ENCODE data around the gene HOXB2. TPM values are rescaled to one million over a fixed set of nuclear protein-coding genes. Genes with fewer than 3 reads are reported as not detected.
A peak's percentile ranks its signal among the peaks of the same experiment; 100 is the strongest.

HOXB2 gene
- total and polyA plus RNA-seq, 2 of the 8 experiments (the other 6 are each of a cell fraction or from before 2014, with no cell fraction given) = not detected

DNA sequence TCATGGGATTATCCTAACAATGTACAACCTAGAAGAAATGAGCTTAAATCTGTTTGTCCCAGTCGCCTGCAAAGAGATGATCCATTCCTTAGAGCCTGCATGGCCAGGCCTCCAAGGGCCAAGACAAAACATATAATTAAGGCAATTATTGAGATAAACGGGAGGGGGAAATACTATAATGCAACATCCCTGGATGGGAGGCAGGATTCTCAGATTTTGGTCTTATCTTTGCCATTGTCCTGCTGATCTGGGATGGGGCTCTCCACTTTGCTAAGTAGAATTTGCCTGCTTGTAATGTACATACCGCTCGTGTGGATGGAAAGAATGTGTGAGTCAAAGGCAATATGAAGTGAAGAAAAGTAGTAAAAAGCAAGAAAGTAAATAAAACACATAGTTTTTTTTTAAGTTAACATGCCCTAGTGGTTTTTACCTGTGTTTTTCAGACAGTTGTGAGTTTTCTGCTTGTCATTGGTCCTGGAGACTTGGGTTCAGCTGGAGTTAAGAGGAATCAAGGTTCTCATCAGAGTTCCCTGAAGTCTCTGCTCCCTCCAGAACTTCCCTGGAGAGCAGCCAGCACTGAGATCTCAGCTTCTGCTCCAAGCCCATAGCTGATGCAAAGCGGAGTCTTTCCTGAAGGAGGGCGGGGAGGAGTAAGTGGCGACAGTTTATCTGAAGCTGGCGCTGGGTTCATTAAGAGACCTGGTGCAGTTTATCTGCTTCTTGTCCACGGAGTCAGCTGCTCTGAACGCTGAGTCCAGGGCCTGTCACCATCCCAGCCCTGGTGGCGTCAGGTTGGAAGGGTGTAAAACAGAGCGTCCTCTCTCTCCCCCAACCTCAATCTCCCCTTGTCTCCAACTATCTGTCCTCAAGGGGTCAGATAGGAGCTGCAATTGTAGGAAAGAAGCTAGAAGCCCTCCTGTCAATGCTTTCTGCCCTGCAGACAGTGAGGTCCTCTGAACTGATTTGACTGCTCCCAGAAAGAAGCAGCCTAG lies 44.2 kb downstream of the HOXB2 start:
- Histone ChIP-seq H3K23me2 (ENCODE audit: low read depth, low read length) (no peaks in the 10 kb centered on the region), H2BK20ac (ENCODE audit: low read length) (no peak overlapping the region), H3K79me2 (ENCODE audit: control insufficient read depth in 1 of 2, insufficient read depth in 2 of 2, low read length in 2 of 2) (no peaks in the 10 kb centered on the region), H2AK5ac (ENCODE audit: low read depth, low read length) (no peak overlapping the region), H2BK120ac (replicated peaks; ENCODE audit: low read depth, low read length) (no peak overlapping the region), H3K14ac (ENCODE audit: insufficient read length) (no peak overlapping the region), H3K27me3 (replicated peaks in 1 of 4; ENCODE audit: control insufficient read depth in 3 of 4, extremely low read depth in 1 of 4, insufficient read depth in 3 of 4, low read length in 3 of 4) (peaks cover 0 to 18% (median 13%) of the 10 kb centered on the region in 4 experiments; a peak in 5 of 7 replicates), H4K5ac (ENCODE audit: insufficient read length, low read depth, low read length) (no peak overlapping the region), H3K23ac (ENCODE audit: insufficient read length) (no peak overlapping the region), H2BK12ac (ENCODE audit: low read depth, low read length) (no peak overlapping the region), H3K4me3 (ENCODE audit: extremely low read depth in 1 of 4, insufficient read depth in 2 of 4, low read depth in 3 of 4, low read length in 4 of 4) (no peak overlapping the region), H2BK15ac (ENCODE audit: low read length) (no peak overlapping the region), H3K9ac (replicated peaks in 1 of 4; ENCODE audit: extremely low read depth in 1 of 4, low read depth in 3 of 4, low read length in 3 of 4) (no peak overlapping the region), H3K4me2 (ENCODE audit: insufficient read depth in 1 of 2, low read depth in 2 of 2, low read length in 2 of 2) (no peak overlapping the region), H4K91ac (replicated peaks; ENCODE audit: insufficient read length, low read length) (no peak overlapping the region), H3K18ac (ENCODE audit: extremely low read depth, low read length) (no peak overlapping the region), H3K79me1 (ENCODE audit: low read depth, low read length) (no peaks in the 10 kb centered on the region), H3K56ac (replicated peaks; ENCODE audit: insufficient read length, low read depth, low read length) (no peak overlapping the region), H2AFZ (ENCODE audit: low read length) (no peak overlapping the region), H3K4ac (replicated peaks; ENCODE audit: insufficient read length, low read depth, low read length) (no peak overlapping the region), H3K9me3 (ENCODE audit: insufficient read depth in 2 of 2, low read depth in 1 of 2, low read length in 1 of 2) (no peaks in the 10 kb centered on the region), H3K4me1 (replicated peaks in 1 of 4; ENCODE audit: control insufficient read depth in 3 of 4, insufficient read depth in 4 of 4, low read length in 3 of 4) (peaks cover 0 to 4% (median 2%) of the 10 kb centered on the region in 4 experiments; a peak in 4 of 7 replicates), H3K36me3 (ENCODE audit: control insufficient read depth in 2 of 4, insufficient read depth in 4 of 4, low read length in 3 of 4) (no peaks in the 10 kb centered on the region), H3K27ac (ENCODE audit: low read depth, low read length) (no peak overlapping the region), H2BK5ac (ENCODE audit: low read depth, low read length) (no peak overlapping the region), H4K20me1 (replicated peaks in 1 of 2; ENCODE audit: control insufficient read depth in 1 of 2, insufficient read depth in 2 of 2, low read length in 2 of 2) (no peaks in the 10 kb centered on the region), H4K8ac (ENCODE audit: extremely low read depth, insufficient read depth, low read length) (no peak overlapping the region)
- POLR2A ChIA-PET (ENCODE audit: partially characterized antibody) = interaction anchor here (1.0 to 1.6 kb wide), 2 partner anchors 9 to 17 kb away, joined by 3 read pairs; no protein-coding TSS in a partner anchor
- DNase-seq (ENCODE audit: low read depth in 1 of 2, low spot score in 2 of 2) = no peak
- CTCF ChIA-PET (ENCODE audit: partially characterized antibody) = interaction anchor here (0.6 to 4.4 kb wide), 25 partner anchors 8 to 94 kb away, joined by 3 to 34 read pairs (median 4); partner anchors contain the start of genes HOXB1 and HOXB5
- peak; percentile 62 for FAIRE-seq
- WGBS, 2 experiments (ENCODE audit: extremely low coverage in 1 of 2, insufficient coverage in 1 of 2, insufficient read length in 1 of 2, insufficient replicate concordance in 2 of 2, low coverage in 1 of 2, low lambda C conversion rate in 2 of 2, missing lambda C conversion rate in 1 of 2) = 73% methylated on average over 12 of the region's 12 CpGs; no CpG with 5 or more reads in 1 of the 2 experiments
- TF ChIP-seq, protein P1, sequence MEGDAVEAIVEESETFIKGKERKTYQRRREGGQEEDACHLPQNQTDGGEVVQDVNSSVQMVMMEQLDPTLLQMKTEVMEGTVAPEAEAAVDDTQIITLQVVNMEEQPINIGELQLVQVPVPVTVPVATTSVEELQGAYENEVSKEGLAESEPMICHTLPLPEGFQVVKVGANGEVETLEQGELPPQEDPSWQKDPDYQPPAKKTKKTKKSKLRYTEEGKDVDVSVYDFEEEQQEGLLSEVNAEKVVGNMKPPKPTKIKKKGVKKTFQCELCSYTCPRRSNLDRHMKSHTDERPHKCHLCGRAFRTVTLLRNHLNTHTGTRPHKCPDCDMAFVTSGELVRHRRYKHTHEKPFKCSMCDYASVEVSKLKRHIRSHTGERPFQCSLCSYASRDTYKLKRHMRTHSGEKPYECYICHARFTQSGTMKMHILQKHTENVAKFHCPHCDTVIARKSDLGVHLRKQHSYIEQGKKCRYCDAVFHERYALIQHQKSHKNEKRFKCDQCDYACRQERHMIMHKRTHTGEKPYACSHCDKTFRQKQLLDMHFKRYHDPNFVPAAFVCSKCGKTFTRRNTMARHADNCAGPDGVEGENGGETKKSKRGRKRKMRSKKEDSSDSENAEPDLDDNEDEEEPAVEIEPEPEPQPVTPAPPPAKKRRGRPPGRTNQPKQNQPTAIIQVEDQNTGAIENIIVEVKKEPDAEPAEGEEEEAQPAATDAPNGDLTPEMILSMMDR (IDR thresholded peaks at IDR 0.05; ENCODE audit: control extremely low read depth in 1 of 3, insufficient read depth in 1 of 3, low read depth in 1 of 3, low read length in 3 of 3) = peak in 2 of 3 experiments; percentile 60 to 66; a peak in 3 of 4 replicates
- TF ChIP-seq RBBP5 (IDR thresholded peaks at IDR 0.05; ENCODE audit: borderline replicate concordance, low read depth, low read length) = no peak
- TF ChIP-seq JUND (IDR thresholded peaks at IDR 0.05; ENCODE audit: low read length) = no peak
- TF ChIP-seq CHD2 (IDR thresholded peaks at IDR 0.05; ENCODE audit: low read length) = no peak
- TF ChIP-seq RAD21 (IDR thresholded peaks at IDR 0.05 in 1 of 2, conservative IDR thresholded peaks at IDR 0.05 in 1 of 2; ENCODE audit: low read depth in 2 of 2, low read length in 2 of 2) = peak; percentile 71 to 78
